Dermis lymphatic vessel endothelial cell (primary cell): ENCODE measurements around the gene TLR6. TPM values are rescaled to one million over a fixed set of nuclear protein-coding genes. Genes with fewer than 3 reads are reported as not detected.

Experiments used
- total RNA-seq: library from RNA; depleted of rRNA; stranded (reverse); fragments of >200 nt; gene quantifications from 2 replicates; pipeline ENCODE4 v1.2.1, GENCODE V29; 2014

TLR6 gene
- 0.09 and 0.11 TPM in 2 replicates for total RNA-seq

GRCh38 chr4:38856524-38857337 lies at the start of gene TLR6:
TSS of gene TLR6 (minus strand) at chr4:38856817. CDS start at chr4:38829473, 27,344 bp downstream.

GRCh38 chr4:38867478-38868058 lies 11.0 kb upstream of the TLR6 start, which contains the start of gene FAM114A1:
TSS of gene FAM114A1 (plus strand) at chr4:38867806. CDS start at chr4:38878079, 10,273 bp downstream.

GRCh38 chr4:38804654-38805295 lies 51.8 kb downstream of the TLR6 start, which contains the start of gene TLR1:
TSS of gene TLR1 (minus strand) at chr4:38804791. CDS start at chr4:38798831, 5,960 bp downstream.

GRCh38 chr4:38782452-38783108 lies 74.0 kb downstream of the TLR6 start, which contains the start of gene TLR10:
TSS of gene TLR10 (minus strand) at chr4:38782990. CDS start at chr4:38775590, 7,400 bp downstream.

Other genes starting within 250 kb of the TLR6 start
- gene KLF3, start 192.6 kb downstream of the TLR6 start, total RNA-seq: 22.9 and 30.3 TPM in 2 replicates
- not detected in 2 replicates for gene TLR10, start 73.8 kb downstream of the TLR6 start, total RNA-seq
- gene TLR1, start 52.0 kb downstream of the TLR6 start, total RNA-seq: 5.5 and 8.1 TPM in 2 replicates
- gene FAM114A1, start 11.0 kb upstream of the TLR6 start, total RNA-seq: 66.5 and 82.4 TPM in 2 replicates
- gene TMEM156, start 175.6 kb upstream of the TLR6 start, total RNA-seq: not detected in 2 replicates
- 136 and 154 TPM in 2 replicates for gene KLHL5, start 205.4 kb upstream of the TLR6 start, total RNA-seq